IPS-18c (cell line): ENCODE data around the gene SERPINB7.
"Not testable (repeated sequence)": the region's sequence is repeated elsewhere in the genome, so short reads cannot be mapped to it uniquely, and the experiment has no call there.

ENCODE experiments used
- H3K4me3 ChIP-seq: 2 replicates; pipeline ENCODE4 v1.7.0; 2013; ENCODE audit warnings: low read depth, mild to moderate bottlenecking, low read length, moderate library complexity; ENCODE audit not compliant: insufficient read depth
- H3K9me3 ChIP-seq: one replicate; pipeline ENCODE4 v1.6.1; 2013; ENCODE audit warnings: mild to moderate bottlenecking, low read length, moderate library complexity; ENCODE audit not compliant: control insufficient read depth, insufficient read depth

Gene SERPINB7

GRCh38 chr18:63775166-63775730 is at the start of gene SERPINB7:
Gene SERPINB7, plus strand, starts transcription at chr18:63775418. Its CDS starts 6,955 bp downstream, at chr18:63782373.
- H3K9me3 ChIP-seq: no peaks in the 10 kb centered on the region
- no peak within 1 kb of the TSS for H3K4me3 ChIP-seq

DNA sequence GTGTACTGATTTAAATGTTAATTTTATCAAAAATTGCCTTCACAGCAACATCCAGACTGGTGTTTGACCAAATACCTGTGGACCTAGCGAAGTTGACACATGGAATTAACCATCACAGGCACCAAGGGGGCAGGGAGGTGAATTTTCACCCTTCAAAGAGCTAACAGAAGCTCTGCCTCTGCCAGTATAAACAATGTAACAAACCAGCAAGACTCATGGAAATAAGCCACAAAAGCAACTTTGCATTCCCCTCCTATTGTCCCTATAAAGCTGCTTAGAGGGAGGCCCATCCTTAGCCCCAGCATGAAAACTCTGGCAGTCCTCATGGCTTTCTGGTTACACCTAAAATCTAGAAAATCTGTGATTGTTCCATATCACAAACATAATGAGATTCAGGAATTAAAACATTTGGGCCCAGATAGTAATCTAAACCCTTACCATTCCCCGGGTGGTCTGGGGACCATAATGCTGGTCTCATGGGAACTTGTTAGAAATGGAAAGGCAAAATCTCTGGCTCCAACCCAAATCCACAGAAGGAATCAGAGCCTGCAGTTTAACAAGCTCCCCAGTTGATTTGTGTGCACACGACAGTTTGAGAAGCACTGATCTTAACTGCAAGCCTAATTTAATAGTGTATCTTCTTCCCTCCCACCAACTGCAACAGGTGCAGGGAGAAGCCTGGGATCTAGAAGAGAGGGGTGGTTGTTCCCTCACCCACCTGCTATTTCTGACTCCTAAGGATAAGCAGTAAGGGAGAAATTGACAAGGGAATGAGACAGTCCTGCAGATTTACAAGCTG is 49.3 kb upstream of the SERPINB7 start:
- H3K9me3 ChIP-seq: no peaks in the 10 kb centered on the region

GRCh38 chr18:63730773-63731172 is 44.4 kb upstream of the SERPINB7 start:
- no peak overlapping the region for H3K4me3 ChIP-seq
- H3K9me3 ChIP-seq: no peaks in the 10 kb centered on the region

More for the DNA sequence above, 49.3 kb upstream of the SERPINB7 start:
- H3K4me3 ChIP-seq: no peak overlapping the region

DNA sequence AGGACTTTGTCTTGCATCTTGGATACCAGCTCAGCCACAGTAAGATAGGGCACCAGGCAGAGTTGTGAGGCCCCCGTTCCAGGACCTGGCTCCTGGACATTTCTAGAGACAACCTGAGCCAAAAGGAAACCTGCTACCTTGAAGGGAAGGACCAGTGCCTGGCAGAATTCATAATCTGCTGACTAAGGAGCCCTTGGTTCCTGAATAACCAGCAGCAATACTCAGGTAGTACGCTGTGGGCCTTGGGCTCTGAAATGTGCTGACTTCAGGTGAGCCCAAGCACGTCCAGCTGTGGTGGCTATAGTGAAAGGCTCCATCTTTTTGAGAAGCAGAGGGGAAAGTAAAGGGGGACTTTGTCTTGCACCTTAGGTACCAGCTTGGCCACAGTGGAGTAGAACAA is 44.0 kb upstream of the SERPINB7 start:
- Histone ChIP-seq H3K9me3 (no peaks in the 10 kb centered on the region), H3K4me3 (no peak overlapping the region)

GRCh38 chr18:63736876-63737275 is 38.3 kb upstream of the SERPINB7 start:
- no peaks in the 10 kb centered on the region for H3K9me3 ChIP-seq
- no peak overlapping the region for H3K4me3 ChIP-seq

DNA sequence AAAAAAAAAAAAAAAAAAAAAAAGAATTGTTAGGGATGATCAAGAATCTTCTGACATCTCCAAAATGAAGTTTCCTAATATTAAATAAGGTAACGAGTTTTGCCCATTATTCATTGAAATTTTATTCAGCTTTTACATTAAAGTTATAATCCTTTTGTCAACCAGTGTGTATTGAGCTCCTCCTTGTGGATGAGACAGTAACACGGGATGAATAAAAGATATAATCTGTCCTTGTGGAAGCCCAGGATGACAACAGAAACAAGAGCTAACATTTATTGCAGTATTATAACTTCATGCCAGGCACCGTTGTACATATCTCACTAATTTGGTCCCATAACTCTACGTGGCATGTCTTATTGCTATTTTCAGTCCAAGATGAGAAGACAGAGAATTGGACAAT is 33.4 kb upstream of the SERPINB7 start:
- Histone ChIP-seq H3K9me3 (no peaks in the 10 kb centered on the region), H3K4me3 (no peak overlapping the region)

DNA sequence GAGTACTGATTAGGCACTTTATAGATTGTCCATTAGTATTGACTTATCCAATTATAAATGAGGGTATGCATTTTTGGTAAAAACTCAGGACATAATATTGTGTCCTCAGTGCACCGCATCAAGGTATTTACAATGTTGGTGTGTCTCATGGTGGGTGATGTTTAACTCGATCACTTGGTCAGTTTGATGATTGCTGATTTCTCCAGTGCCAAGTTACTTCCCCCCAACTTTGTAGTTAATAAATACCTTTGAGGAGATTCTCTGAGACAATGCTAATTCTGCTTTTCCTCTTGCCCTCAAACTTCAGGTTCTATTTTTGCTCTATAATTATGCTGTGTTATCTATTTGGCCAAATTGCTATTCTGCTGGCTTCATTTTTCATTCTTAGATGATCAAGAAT is 28.2 kb upstream of the SERPINB7 start:
- H3K9me3 ChIP-seq: no peaks in the 10 kb centered on the region
- H3K4me3 ChIP-seq: no peak overlapping the region

GRCh38 chr18:63749489-63749888 is 25.7 kb upstream of the SERPINB7 start:
- H3K9me3 ChIP-seq: no peaks in the 10 kb centered on the region
- H3K4me3 ChIP-seq: no peak overlapping the region

GRCh38 chr18:63752636-63753035 is 22.6 kb upstream of the SERPINB7 start:
- Histone ChIP-seq H3K4me3 (no peak overlapping the region), H3K9me3 (no peaks in the 10 kb centered on the region)

- no peaks in the 10 kb centered on the region for H3K9me3 ChIP-seq
- H3K4me3 ChIP-seq: no peak overlapping the region
Measured at GRCh38 chr18:63753676-63754075, 21.5 kb upstream of the SERPINB7 start.

GRCh38 chr18:63757541-63757940 is 17.7 kb upstream of the SERPINB7 start:
- Histone ChIP-seq H3K4me3 (no peak overlapping the region), H3K9me3 (peaks cover 2% of the 10 kb centered on the region)

DNA sequence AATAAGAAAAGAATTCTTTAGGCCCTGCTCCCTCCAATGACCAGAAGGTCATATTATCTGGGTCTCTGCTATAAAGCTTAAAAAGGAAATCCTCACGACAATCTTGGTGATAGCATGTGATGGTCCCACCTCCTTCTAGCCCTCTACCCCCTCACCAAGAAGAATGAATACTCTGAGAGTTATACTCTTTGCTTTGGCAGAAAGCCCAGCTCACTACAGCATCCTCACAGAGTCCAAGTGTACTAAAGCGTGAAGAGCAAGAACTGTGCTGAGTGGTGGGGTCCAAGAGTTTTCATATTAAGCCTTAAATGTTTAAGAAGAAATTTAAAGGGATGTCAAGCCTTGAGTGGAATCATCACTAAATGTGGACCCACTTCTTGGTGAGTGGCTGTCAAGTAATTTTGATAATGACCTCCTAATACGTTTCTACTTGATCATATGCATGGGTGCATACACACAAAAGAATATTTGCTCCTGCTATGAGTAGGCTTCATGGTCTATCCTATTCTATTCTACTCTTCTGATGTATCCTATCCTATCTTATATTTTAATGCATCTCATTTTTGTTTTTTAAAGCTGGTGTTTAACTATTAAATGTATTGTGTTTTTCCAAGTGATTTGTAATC is 16.5 kb upstream of the SERPINB7 start:
- Histone ChIP-seq H3K9me3 (peaks cover 2% of the 10 kb centered on the region), H3K4me3 (no peak overlapping the region)

DNA sequence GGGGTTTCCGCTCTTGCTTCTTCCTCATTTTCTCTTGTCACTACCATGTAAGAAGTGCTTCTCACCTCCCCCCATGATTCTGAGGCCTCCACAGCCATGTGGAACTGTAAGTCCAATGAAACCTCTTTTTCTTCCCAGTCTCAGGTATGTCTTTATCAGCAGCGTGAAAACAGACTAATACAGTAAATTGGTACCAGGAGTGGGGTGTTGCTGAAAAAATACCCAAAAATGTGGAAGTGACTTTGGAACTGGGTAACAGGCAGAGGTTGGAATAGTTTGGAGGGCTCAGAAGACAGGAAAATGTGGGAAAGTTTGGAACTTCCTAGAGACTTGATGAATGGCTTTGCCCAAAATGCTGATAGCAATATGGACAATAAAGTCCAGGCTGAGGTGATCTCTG is 15.4 kb upstream of the SERPINB7 start:
- H3K9me3 ChIP-seq, H3K4me3 ChIP-seq: not testable (repeated sequence)

DNA sequence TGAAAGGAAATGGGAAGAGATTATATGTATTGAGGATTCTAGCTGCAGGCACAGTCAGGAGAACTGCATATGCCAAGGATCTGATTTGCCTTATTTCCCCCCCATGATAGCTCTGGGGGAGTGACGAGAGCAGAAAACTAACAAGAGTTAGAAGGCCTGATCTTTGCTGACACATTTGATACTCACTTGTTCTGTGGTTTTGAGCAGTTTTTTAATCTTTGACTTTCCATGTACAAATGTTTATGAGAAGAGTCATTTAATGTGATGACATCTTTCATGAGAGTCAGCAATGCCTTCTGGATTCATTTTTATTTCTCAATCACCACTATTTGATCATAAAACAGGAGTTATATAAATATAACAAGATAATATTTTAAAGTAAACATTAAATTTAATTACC is 12.7 kb upstream of the SERPINB7 start:
- H3K4me3 ChIP-seq: no peak overlapping the region
- peaks cover 2% of the 10 kb centered on the region for H3K9me3 ChIP-seq

GRCh38 chr18:63763831-63764600 is 11.2 kb upstream of the SERPINB7 start:
- Histone ChIP-seq H3K9me3 (peaks cover 5% of the 10 kb centered on the region), H3K4me3 (no peak overlapping the region)

- Histone ChIP-seq H3K4me3 (no peak overlapping the region), H3K9me3 (peaks cover 3% of the 10 kb centered on the region)
Measured at GRCh38 chr18:63765837-63766236, 9.4 kb upstream of the SERPINB7 start.

- Histone ChIP-seq H3K4me3 (no peak overlapping the region), H3K9me3 (peaks cover 2% of the 10 kb centered on the region)
Measured at GRCh38 chr18:63773551-63773950, 1.7 kb upstream of the SERPINB7 start.

DNA sequence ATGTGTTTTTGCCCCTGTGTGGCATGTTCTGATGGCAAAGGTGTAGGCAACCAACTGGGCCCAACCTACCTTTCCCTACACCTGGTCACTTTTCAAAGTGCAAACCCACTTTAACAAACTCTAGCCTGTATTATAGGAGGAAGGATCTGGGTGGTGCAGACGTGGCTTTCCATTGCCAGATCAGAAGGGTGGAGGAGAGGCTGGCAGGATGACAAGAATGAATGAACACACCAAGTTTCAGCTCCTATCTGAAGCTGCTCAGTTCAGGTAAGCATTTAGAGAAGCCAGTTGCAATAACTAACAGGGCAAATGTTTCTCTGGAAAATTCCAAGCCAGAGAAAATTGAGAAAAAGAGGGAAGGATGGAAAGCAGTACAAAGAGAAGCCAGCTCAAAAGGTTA is 707 bp upstream of the SERPINB7 start:
- no peaks in the 10 kb centered on the region for H3K9me3 ChIP-seq
- no peak overlapping the region for H3K4me3 ChIP-seq
